ENCODE measurements around the gene DNAJC9.
A peak's percentile ranks its signal among the peaks of the same experiment; 100 is the strongest.

Gene DNAJC9

GRCh38 chr10:73211106-73211811 is 35.8 kb downstream of the DNAJC9 start:
- H3K4me3 ChIP-seq, result no peak overlapping the region
- no peak overlapping the region for H3K27ac ChIP-seq
- no peaks in the 10 kb centered on the region for H3K9me3 ChIP-seq
- H3K4me1 ChIP-seq, result no peaks in the 10 kb centered on the region
- H3K27me3 ChIP-seq, result no peaks in the 10 kb centered on the region
- TF ChIP-seq CTCF (IDR thresholded peaks at IDR 0.05), result no peak
- no peak for DNase-seq
- intact Hi-C loops (cut with DNase I; ENCODE audit: low total_unique reads), result no loop called here
- H3K36me3 ChIP-seq, result peaks cover 0 to 40% (median 32%) of the 10 kb centered on the region in 3 donors

GRCh38 chr10:73210395-73211105 is 36.5 kb downstream of the DNAJC9 start:
- intact Hi-C loops (cut with DNase I; ENCODE audit: low total_unique reads), result no loop called here
- Histone ChIP-seq H3K27me3 (no peaks in the 10 kb centered on the region), H3K27ac (no peak overlapping the region), H3K4me3 (no peak overlapping the region), H3K4me1 (no peaks in the 10 kb centered on the region), H3K9me3 (no peaks in the 10 kb centered on the region), H3K36me3 (peaks cover 0 to 40% (median 31%) of the 10 kb centered on the region in 3 donors)
- no peak for DNase-seq
- TF ChIP-seq CTCF (IDR thresholded peaks at IDR 0.05), result no peak

- Histone ChIP-seq H3K36me3 (peaks cover 0 to 40% (median 31%) of the 10 kb centered on the region in 3 donors), H3K27ac (no peak overlapping the region), H3K4me3 (no peak overlapping the region), H3K9me3 (no peaks in the 10 kb centered on the region), H3K4me1 (no peaks in the 10 kb centered on the region), H3K27me3 (no peaks in the 10 kb centered on the region)
- no peak for DNase-seq
- TF ChIP-seq CTCF (IDR thresholded peaks at IDR 0.05), result no peak
- intact Hi-C loops (cut with DNase I; ENCODE audit: low total_unique reads), result no loop called here
Measured at GRCh38 chr10:73209705-73210104, 37.4 kb downstream of the DNAJC9 start.

GRCh38 chr10:73207883-73208282 is 39.2 kb downstream of the DNAJC9 start:
- intact Hi-C loops (cut with DNase I; ENCODE audit: low total_unique reads), result no loop called here
- Histone ChIP-seq H3K4me3 (no peak overlapping the region), H3K9me3 (no peaks in the 10 kb centered on the region), H3K27ac (no peak overlapping the region), H3K36me3 (peaks cover 0 to 37% (median 34%) of the 10 kb centered on the region in 3 donors), H3K4me1 (no peaks in the 10 kb centered on the region), H3K27me3 (no peaks in the 10 kb centered on the region)
- DNase-seq, result peak in 1 of 2 donors; percentile 38
- TF ChIP-seq CTCF (IDR thresholded peaks at IDR 0.05), result no peak

GRCh38 chr10:73206385-73206784 is 40.7 kb downstream of the DNAJC9 start:
- DNase-seq, result no peak
- TF ChIP-seq CTCF (IDR thresholded peaks at IDR 0.05), result no peak
- Histone ChIP-seq H3K36me3 (peaks cover 0 to 45% (median 38%) of the 10 kb centered on the region in 3 donors), H3K27ac (no peak overlapping the region), H3K9me3 (no peaks in the 10 kb centered on the region), H3K4me3 (no peak overlapping the region), H3K4me1 (no peaks in the 10 kb centered on the region), H3K27me3 (no peaks in the 10 kb centered on the region)
- intact Hi-C loops (cut with DNase I; ENCODE audit: low total_unique reads), result no loop called here
